Measurements from ENCODE around the gene NPHS2.

GRCh38 chr1:179575497-179576314, at the start of gene NPHS2:
- TF ChIP-seq CTCF (IDR thresholded peaks at IDR 0.05), result no peak
- TF ChIP-seq POLR2A (IDR thresholded peaks at IDR 0.05), result no peak
